Stimulated activated CD8-positive, alpha-beta memory T cell treated with anti-CD3 and anti-CD28 coated beads, Interleukin-15, amount 100 ng/mL, for 48 hours (primary cell): Measurements from ENCODE around the gene AAGAB.

Experiments
- DNase-seq, 2 donors: peaks; one replicate each; pipeline ENCODE4 v3.0.0-alpha.2; 2020; ENCODE audit warnings: low read depth in 2 of 2

AAGAB gene

GRCh38 chr15:67208396-67208795 lies 46.1 kb downstream of the AAGAB start:
- no peak for DNase-seq

- DNase-seq: no peak
Observed at GRCh38 chr15:67207555-67208207, 46.8 kb downstream of the AAGAB start.

- no peak for DNase-seq
Observed at GRCh38 chr15:67202991-67203390, 51.5 kb downstream of the AAGAB start.

- DNase-seq: no peak
Observed at GRCh38 chr15:67202091-67202490, 52.4 kb downstream of the AAGAB start.

GRCh38 chr15:67201136-67201535 lies 53.3 kb downstream of the AAGAB start:
- no peak for DNase-seq

GRCh38 chr15:67199881-67200763 lies 54.3 kb downstream of the AAGAB start:
- no peak for DNase-seq

- no peak for DNase-seq
Observed at GRCh38 chr15:67199391-67199790, 55.1 kb downstream of the AAGAB start.

- no peak for DNase-seq
Observed at GRCh38 chr15:67198157-67198754, 56.2 kb downstream of the AAGAB start.

GRCh38 chr15:67197364-67197695 lies 57.1 kb downstream of the AAGAB start:
- no peak for DNase-seq

GRCh38 chr15:67196672-67197363 lies 57.6 kb downstream of the AAGAB start:
- no peak for DNase-seq

GRCh38 chr15:67196222-67196621 lies 58.2 kb downstream of the AAGAB start:
- no peak for DNase-seq

- no peak for DNase-seq
Observed at GRCh38 chr15:67195305-67195704, 59.2 kb downstream of the AAGAB start.

- DNase-seq: no peak
Observed at GRCh38 chr15:67194171-67195114, 60.0 kb downstream of the AAGAB start.

GRCh38 chr15:67193223-67193990 lies 61.1 kb downstream of the AAGAB start:
- no peak for DNase-seq

GRCh38 chr15:67192185-67192820 lies 62.2 kb downstream of the AAGAB start:
- no peak for DNase-seq

GRCh38 chr15:67190813-67191212 lies 63.6 kb downstream of the AAGAB start:
- no peak for DNase-seq

GRCh38 chr15:67190326-67190725 lies 64.1 kb downstream of the AAGAB start:
- no peak for DNase-seq

- no peak for DNase-seq
Observed at GRCh38 chr15:67189326-67190051, 65.0 kb downstream of the AAGAB start.

- DNase-seq: no peak
Observed at GRCh38 chr15:67188551-67189218, 65.8 kb downstream of the AAGAB start.
